GM20431 (cell line): Measurements from ENCODE around the gene ITPK1.

Experiments
- in situ Hi-C: fragments of 300-500 bp; cut with MseI, MboI; formaldehyde crosslinking; loops from one replicate; pipeline ENCODE4 v1.15.0; 2020; ENCODE audit warnings: low sequenced_read_pairs; ENCODE audit not compliant: unreplicated experiment

Gene ITPK1

DNA sequence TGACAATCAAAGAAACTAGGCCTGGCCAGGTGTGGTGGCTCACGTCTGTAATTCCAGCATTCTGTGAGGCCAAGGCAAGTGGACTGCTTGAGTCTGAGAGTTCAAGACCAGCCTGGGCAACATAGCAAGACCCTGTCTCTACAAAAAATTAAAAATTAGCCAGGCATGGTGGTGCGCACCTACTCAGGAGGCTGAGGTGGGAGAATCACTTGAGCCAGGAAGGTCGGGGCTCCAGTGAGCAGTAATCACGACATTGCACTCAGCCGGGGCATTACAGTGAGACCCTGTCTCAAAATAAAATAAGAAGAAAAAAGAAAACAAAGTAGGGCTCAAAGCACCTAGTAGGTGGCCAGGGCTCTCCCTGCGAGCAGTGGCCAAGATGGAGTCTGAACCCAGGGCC, 113.7 kb downstream of the ITPK1 start:
- in situ Hi-C loops, result no loop called here

- in situ Hi-C loops, result no loop called here
These were observed 116.8 kb downstream of the ITPK1 start for GRCh38 chr14:92998946-92999345.

DNA sequence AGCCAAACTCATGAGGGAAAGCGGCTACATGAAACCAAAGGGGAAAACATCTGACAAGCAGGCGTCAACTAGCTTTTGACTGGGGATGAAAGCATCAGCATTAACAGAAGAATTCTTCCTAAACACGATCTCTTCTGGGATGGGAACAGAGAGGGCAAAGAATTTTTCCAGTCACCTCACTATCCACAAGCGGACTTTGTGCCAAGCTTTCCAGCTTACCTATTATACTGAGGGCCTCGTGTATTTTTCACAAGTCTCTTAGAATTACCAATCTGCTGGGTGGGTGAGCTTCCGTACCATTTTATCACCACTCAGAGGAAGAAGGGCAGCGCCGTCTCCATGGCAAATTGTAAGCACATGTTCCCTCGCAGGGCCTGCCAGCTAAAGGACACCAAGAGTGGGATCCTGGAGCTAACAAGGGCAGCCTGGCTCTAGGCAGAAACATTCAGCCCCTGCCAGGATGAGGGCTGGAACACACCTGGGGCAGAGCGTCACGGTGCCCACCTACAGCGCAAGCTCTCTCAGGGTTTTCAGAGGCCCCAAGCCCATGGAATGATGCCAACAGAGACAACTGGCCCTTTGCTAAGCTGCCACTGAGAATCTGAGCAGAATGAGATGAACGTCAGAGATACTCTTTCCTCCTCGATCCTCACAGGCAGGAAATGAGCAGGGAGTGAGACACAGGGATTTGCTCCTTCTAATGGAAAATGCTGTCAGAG, 118.2 kb downstream of the ITPK1 start:
- in situ Hi-C loops, result no loop called here

DNA sequence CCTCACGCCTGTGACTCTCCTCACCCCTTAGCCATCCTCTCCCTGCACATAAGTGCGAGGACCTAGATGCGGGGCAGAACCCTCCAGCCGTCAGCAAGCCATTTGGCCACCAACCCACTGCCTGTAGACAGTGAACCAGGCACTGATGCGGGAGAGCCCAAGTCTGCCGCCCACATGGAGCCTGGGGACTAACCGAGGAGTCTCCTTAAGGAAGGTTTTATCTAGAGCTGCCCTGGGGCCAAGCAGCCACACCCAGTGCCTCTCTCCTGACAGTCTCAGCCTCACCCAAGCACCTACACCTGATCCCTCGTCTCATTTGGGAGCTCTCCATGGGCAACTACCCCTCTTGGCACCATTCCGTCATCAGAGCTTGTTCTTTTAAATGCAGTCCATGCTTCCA, 120.1 kb downstream of the ITPK1 start:
- in situ Hi-C loops, result no loop called here

GRCh38 chr14:92994942-92995341, 120.8 kb downstream of the ITPK1 start:
- in situ Hi-C loops, result no loop called here

DNA sequence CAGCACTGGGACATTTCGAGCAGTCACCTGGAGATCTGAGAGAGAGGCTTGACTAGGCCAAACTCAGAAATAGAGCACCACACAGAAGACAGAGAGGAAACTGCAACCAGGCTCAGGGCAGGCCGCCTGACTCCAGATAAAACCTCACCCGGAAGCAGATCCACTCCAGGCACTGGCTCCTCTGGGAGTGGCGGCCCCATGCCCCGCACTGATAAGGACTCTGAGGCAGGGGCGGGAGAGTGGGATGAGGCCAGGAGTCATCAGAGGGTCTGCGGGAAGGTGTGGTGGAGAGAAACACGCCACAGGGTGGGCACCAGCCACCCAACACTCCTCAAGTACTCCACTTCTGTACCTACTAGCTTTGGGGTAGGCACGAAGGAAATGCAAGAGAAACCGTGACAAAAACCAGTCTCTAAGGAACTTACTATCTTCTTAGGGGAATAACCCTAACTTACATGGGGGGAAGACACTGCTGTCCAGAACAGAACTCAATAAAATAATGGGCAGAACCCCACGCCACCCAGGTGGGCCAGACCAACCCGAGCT, 121.5 kb downstream of the ITPK1 start:
- in situ Hi-C loops, result no loop called here

DNA sequence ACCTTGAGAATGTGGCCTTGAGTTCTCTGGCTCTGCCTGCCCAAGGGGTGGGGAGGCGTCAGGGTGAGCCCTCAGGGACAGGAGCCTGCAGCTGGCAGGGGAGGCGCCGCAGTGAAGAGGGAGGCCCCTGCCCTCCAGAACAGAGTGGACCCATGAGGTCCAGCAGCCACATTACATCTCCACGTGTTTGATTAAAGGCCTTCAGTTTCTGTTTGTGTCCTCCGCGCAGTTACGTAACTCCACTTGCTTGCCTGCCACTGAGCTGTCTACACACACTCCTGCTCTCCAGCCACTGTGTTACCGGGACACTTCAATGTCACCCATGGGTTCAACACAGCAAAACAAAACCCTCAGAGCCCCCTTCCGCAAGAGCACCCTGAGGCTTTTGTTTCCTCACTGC, 122.4 kb downstream of the ITPK1 start:
- in situ Hi-C loops, result no loop called here

- in situ Hi-C loops, result no loop called here
These were observed 124.2 kb downstream of the ITPK1 start for GRCh38 chr14:92991536-92991935.

DNA sequence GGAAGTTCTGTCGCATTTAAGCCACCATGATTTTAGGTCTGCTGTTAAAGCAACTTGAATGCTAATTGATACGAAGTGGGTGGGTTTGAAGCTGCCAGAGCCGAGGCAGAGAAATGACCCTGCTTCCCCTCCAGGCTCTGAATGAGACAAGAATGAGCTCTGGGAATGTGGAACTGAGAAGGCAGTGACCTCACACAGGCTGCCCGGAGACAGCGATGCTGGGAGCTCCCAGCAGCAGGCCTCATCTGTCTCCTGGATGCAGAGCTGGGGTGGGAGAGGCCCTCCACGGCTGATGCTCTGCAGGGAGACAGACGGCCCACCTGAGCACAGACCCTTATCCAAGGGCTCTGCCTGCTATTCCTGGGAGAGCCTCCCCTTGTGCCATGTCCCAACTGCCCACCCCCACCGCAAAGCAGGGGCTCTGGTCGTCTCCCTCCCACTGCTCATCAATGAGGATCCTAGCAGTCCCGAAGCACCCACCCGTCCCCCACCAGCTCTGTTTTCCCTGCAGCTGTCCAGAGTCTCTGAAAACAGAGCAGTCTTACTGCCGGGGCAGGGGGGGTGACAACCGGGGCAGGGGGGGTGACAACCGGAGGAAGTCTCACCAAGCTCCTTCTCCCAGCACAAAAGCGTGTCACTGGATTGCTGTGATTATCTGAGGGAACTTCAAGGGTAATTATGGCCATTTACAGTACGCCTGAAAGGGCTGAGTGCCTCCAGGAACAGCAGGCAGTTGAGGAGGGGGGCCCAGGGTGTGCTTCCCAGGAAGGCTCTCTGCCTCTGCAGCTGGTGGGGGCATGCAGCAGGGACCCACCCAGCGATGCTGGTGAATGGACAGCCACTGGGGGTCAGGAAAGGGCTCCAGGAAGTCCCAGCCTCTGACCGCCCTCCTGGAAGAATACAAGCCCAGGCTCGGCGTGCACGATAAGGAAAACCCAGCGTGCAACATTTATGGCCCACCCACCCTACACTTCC, 125.0 kb downstream of the ITPK1 start:
- in situ Hi-C loops, result no loop called here

DNA sequence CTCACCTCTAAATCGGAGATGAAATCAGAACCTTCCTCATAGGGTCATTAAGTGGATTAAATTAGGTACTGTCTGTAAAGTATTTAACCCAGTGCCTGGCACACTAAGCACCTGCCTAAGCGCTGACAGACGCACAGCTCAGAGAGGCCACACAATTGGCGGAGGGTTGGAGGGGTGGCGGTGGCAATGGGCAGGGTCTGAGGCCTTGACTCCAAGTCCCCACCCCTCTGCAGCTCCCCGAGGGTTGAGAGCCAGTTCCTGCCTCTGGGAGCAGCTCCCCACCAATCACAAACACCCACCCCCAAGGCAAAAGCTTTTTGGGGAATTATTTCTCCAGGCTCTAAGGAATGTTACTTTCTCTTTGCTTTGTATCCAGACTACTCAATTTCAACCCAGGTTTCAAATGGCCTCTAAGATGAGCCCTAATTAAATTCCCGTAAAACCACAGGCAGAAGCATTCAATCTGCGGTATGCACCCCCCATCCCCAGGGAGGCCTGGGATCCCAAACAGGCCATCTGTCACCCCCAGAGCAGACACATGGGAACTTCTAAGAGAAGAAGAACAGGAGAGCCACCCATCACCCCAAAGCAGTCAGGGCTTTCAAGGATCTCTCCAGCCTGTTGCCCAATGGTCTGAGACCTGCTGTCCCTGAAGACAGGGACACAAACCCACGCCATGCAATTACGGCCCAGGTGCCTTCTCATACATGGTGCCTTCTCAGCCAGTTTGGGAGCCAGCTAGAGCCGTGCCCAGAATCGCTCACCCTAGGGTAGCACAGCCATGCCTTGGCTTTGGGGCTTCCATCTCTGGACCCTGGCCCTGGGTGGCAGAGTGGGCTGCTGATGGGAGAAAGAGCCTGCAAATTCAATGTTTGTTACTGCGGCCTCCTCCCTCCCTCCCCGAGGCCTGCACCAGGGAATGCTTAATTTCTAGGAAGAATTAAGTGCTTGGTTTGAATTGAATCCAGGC, 126.7 kb downstream of the ITPK1 start:
- in situ Hi-C loops, result no loop called here

GRCh38 chr14:92987713-92988510, 127.8 kb downstream of the ITPK1 start:
- in situ Hi-C loops, result no loop called here

- in situ Hi-C loops, result no loop called here
These were observed 128.6 kb downstream of the ITPK1 start for GRCh38 chr14:92987148-92987570.

- in situ Hi-C loops, result no loop called here
These were observed 129.2 kb downstream of the ITPK1 start for GRCh38 chr14:92986254-92987147.

DNA sequence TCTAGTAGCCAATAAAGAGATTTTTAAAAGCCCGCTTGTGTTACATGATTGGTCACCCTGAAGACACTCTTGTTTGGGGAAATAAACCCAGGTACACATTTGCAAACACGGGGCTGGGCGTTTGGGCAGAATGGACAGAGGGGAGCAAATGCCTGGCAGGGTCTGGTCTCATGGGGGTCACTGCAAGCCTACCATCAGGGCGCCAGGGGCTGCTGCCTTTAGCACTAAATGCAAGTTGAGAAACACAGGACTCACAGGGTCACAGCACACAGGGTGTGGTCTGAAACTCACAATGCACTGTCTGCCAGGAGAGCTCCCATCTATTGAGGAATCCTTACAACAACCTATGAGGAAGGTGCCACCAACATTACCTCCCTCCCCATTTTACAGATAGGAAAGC, 130.2 kb downstream of the ITPK1 start:
- in situ Hi-C loops, result no loop called here

DNA sequence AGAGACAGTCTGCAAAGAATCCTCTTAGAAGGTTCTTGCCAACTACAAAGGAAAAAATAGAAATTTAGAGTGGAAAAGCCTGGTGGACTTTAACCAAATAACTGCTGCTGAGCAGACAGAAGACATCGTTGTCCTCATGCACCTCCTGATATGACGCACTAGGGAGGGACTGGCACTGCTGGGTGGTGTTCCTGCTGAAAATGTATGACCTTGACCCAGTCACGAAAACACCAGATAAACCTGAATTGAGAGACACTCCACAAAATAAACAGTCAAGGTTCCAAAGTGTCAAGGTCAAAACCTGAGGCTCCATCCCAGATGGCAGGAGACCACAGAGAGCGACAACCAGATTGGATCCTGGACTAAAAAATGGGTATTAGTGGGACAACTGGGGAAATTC, 130.8 kb downstream of the ITPK1 start:
- in situ Hi-C loops, result no loop called here

DNA sequence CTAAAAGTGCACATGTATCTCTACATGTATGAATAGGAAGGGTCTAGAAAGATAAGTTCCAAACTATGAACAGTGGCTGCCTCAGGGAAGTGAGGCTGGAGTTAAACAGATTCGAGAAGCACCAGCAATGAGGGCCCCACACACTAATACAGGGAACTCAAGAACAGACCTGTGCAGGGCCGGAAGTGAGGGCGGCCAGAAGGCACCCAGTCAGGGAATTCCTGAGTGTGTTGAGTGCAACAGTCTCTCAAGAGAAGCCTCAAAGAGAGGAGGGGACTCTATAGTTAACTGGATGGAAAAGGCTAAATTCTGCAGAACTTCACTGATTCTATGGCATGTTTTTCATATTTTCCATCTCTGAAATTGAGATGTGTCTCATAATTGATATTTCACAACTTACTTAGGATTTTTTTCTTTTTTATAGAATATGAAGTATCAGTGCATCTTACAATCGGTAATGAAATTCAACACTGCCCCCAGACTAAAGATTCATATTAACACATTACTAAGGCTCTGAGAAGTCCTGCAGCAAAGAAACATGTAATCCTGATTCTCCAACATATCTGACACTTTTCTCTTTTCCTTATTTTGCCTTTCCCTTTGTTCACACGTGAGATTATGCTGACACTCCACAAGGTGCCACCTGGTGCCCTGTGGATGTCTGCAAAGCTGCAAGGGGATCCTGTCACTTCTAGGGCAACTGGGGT, 131.5 kb downstream of the ITPK1 start:
- in situ Hi-C loops, result no loop called here

GRCh38 chr14:92982956-92983355, 132.8 kb downstream of the ITPK1 start:
- in situ Hi-C loops, result no loop called here

- in situ Hi-C loops, result no loop called here
These were observed 134.0 kb downstream of the ITPK1 start for GRCh38 chr14:92981726-92982125.
